HFFc6 (cell line): ENCODE results near the gene ARAF. TPM values are rescaled to one million over a fixed set of nuclear protein-coding genes. Genes with fewer than 3 reads are reported as not detected.
A peak's percentile ranks its signal among the peaks of the same experiment; 100 is the strongest.

ENCODE experiments used
- DNase-seq: peaks from one replicate; pipeline ENCODE4 v3.0.0-alpha.2; 2018
- H3K27ac Mint-ChIP-seq: 2 replicates; pipeline ENCODE4 v1.8.0; 2020; ENCODE audit warnings: mild to moderate bottlenecking, mixed read lengths
- H3K27me3 Mint-ChIP-seq: 2 replicates; pipeline ENCODE4 v1.8.0; 2021; ENCODE audit warnings: mild to moderate bottlenecking, moderate library complexity, mixed read lengths; ENCODE audit not compliant: insufficient read depth
- H3K36me3 Mint-ChIP-seq: 2 replicates; pipeline ENCODE4 v1.8.0; 2021; ENCODE audit warnings: low read depth, mixed read lengths
- H3K4me1 Mint-ChIP-seq: 2 replicates; pipeline ENCODE4 v1.8.0; 2020; ENCODE audit warnings: low read depth, mixed read lengths
- H3K4me3 Mint-ChIP-seq: 2 replicates; pipeline ENCODE4 v1.8.0; 2020; ENCODE audit warnings: mild to moderate bottlenecking, moderate library complexity, mixed read lengths
- H3K9me3 Mint-ChIP-seq: 2 replicates; pipeline ENCODE4 v1.8.0; 2020; ENCODE audit warnings: mild to moderate bottlenecking, mixed read lengths
- CTCF ChIP-seq: fragments of 200-600 bp; sonication (generic); IDR thresholded peaks from 2 replicates; pipeline ENCODE4 v1.5.0; 2021; ENCODE audit warnings: antibody characterized with exemption, mild to moderate bottlenecking
- total RNA-seq, 6 experiments: library from RNA; stranded (reverse); fragmentation: NEBNext Ultra II Directional; extraction: Animal tissue kit (Norgen Biotek cat#: 25700); gene quantifications; 2 replicates in 1 of 6; 3 replicates in 5 of 6; pipeline ENCODE4 v1.2.3, GENCODE V29; 2021

ARAF gene
- total RNA-seq, 6 experiments from 2014 or later = 68.8 to 80.7 (median 75.3) TPM

- DNase-seq = peak; percentile 90
- peak; percentile 74 for TF ChIP-seq CTCF
- Mint-ChIP-seq H3K9me3 (no peaks in the 10 kb centered on the region), H3K36me3 (no peaks in the 10 kb centered on the region), H3K4me1 (peaks cover 13% of the 10 kb centered on the region), H3K27ac (peak overlapping the region; percentile 64; the same call in 1 of the 2 replicates), H3K4me3 (peak overlapping the region; percentile 22; the same call in 1 of the 2 replicates), H3K27me3 (no peaks in the 10 kb centered on the region)
These were observed 20.1 kb upstream of the ARAF start for GRCh38 chrX:47540754-47541538.

GRCh38 chrX:47543496-47543895, 17.5 kb upstream of the ARAF start:
- no peak for TF ChIP-seq CTCF
- H3K9me3 Mint-ChIP-seq = no peaks in the 10 kb centered on the region
- no peak for DNase-seq
- H3K27me3 Mint-ChIP-seq = no peaks in the 10 kb centered on the region
- no peak overlapping the region for H3K4me3 Mint-ChIP-seq
- H3K4me1 Mint-ChIP-seq = peaks cover 13% of the 10 kb centered on the region
- H3K27ac Mint-ChIP-seq = no peak overlapping the region
- H3K36me3 Mint-ChIP-seq = no peaks in the 10 kb centered on the region

GRCh38 chrX:47556045-47556623, 4.9 kb upstream of the ARAF start:
- no peak for TF ChIP-seq CTCF
- Mint-ChIP-seq H3K4me3 (peak overlapping the region; percentile 88), H3K9me3 (no peaks in the 10 kb centered on the region), H3K27me3 (no peaks in the 10 kb centered on the region; the same call in 1 of the 2 replicates), H3K36me3 (no peaks in the 10 kb centered on the region), H3K4me1 (peaks cover 24% of the 10 kb centered on the region), H3K27ac (peak overlapping the region; percentile 85)
- peak; percentile 89 for DNase-seq

GRCh38 chrX:47558436-47558835, 2.6 kb upstream of the ARAF start:
- no peaks in the 10 kb centered on the region for H3K9me3 Mint-ChIP-seq
- H3K27me3 Mint-ChIP-seq = no peaks in the 10 kb centered on the region
- no peak overlapping the region for H3K27ac Mint-ChIP-seq
- peaks cover 29% of the 10 kb centered on the region for H3K4me1 Mint-ChIP-seq
- no peak for DNase-seq
- H3K36me3 Mint-ChIP-seq = peaks cover 2% of the 10 kb centered on the region
- H3K4me3 Mint-ChIP-seq = no peak overlapping the region
- TF ChIP-seq CTCF = no peak

GRCh38 chrX:47560179-47560933, 649 bp upstream of the ARAF start:
- TF ChIP-seq CTCF = no peak
- H3K4me3 Mint-ChIP-seq = peak overlapping the region; percentile 95
- peaks cover 41% of the 10 kb centered on the region for H3K4me1 Mint-ChIP-seq
- peak overlapping the region; percentile 96 for H3K27ac Mint-ChIP-seq
- no peak for DNase-seq
- no peaks in the 10 kb centered on the region for H3K27me3 Mint-ChIP-seq
- H3K9me3 Mint-ChIP-seq = no peaks in the 10 kb centered on the region
- H3K36me3 Mint-ChIP-seq = peaks cover 12% of the 10 kb centered on the region
